T-helper 9 cell (primary cell): Measurements from ENCODE around the gene MYL11.
"Not testable (repeated sequence)": the region's sequence is repeated elsewhere in the genome, so short reads cannot be mapped to it uniquely, and the experiment has no call there.

Experiments
- DNase-seq: peaks from one replicate; pipeline ENCODE4 v3.0.0-alpha.2; 2020

The MYL11 gene

GRCh38 chr16:30371248-30371816 is 3.3 kb upstream of the MYL11 start:
- no peak for DNase-seq

GRCh38 chr16:30372038-30372712 is 2.4 kb upstream of the MYL11 start:
- DNase-seq: no peak

- DNase-seq: no peak
These were observed 1.9 kb upstream of the MYL11 start for GRCh38 chr16:30372725-30373124.

GRCh38 chr16:30375864-30376263 is 1.3 kb downstream of the MYL11 start:
- no peak for DNase-seq

- DNase-seq: no peak
These were observed 1.9 kb downstream of the MYL11 start for GRCh38 chr16:30376461-30376902.

- no peak for DNase-seq
These were observed 2.6 kb downstream of the MYL11 start for GRCh38 chr16:30377050-30377811.

GRCh38 chr16:30377812-30378235 is 3.2 kb downstream of the MYL11 start:
- peak; percentile 81 for DNase-seq

GRCh38 chr16:30378236-30379157 is 3.9 kb downstream of the MYL11 start:
- DNase-seq: peak; percentile 99

GRCh38 chr16:30379158-30379783 is 4.7 kb downstream of the MYL11 start:
- DNase-seq: no peak

- DNase-seq: no peak
These were observed 5.6 kb downstream of the MYL11 start for GRCh38 chr16:30380072-30380802.

- DNase-seq: no peak
These were observed 6.2 kb downstream of the MYL11 start for GRCh38 chr16:30380803-30381208.

GRCh38 chr16:30381291-30382041 is 6.9 kb downstream of the MYL11 start:
- no peak for DNase-seq

- DNase-seq: peak; percentile 64
These were observed 7.7 kb downstream of the MYL11 start, which contains the start of gene SEPTIN1 for GRCh38 chr16:30382111-30382881. TSS of gene SEPTIN1 (minus strand) at chr16:30382561. CDS start at chr16:30382542, 19 bp downstream.

- DNase-seq: no peak
These were observed 8.9 kb downstream of the MYL11 start for GRCh38 chr16:30383521-30383920.

GRCh38 chr16:30394592-30395154 is 20.1 kb downstream of the MYL11 start:
- DNase-seq: no peak

- peak; percentile 38 for DNase-seq
These were observed 20.8 kb downstream of the MYL11 start, which contains the start of gene ZNF48 for GRCh38 chr16:30395155-30395991. TSS of gene ZNF48 (plus strand) at chr16:30395420. CDS start at chr16:30395795, 375 bp downstream.

GRCh38 chr16:30395992-30396585 is 21.5 kb downstream of the MYL11 start:
- DNase-seq: no peak

- DNase-seq: not testable (repeated sequence)
These were observed 22.0 kb downstream of the MYL11 start for GRCh38 chr16:30396627-30397026.
